HCT116 (cell line): ENCODE measurements around the gene F10. TPM values are rescaled to one million over a fixed set of nuclear protein-coding genes. Genes with fewer than 3 reads are reported as not detected.

Experiments
- ATAC-seq: fragments of 200-7000 bp; cut with Tn5 transposase; 2 replicates; pipeline ENCODE4 v1.9.1; 2020; ENCODE audit warnings: mild to moderate bottlenecking, moderate library complexity
- BruUV-seq: library from RNA; stranded (reverse); fragments of 400-500 nt; replicated peaks from 2 replicates; lab custom pipeline; 2021; lab: Mats Ljungman, UMichigan
- CTCF ChIA-PET: fragments of 300-600 bp; sonication (Branson Sonifier 250); formaldehyde crosslinking; loops from one replicate; lab custom pipeline; 2021; ENCODE audit warnings: antibody characterized with exemption; lab: Charles Lee
- POLR2A ChIA-PET: fragments of 300-600, 350-600 bp; sonication (Branson Sonifier 250); formaldehyde crosslinking; loops from one replicate; lab custom pipeline; 2021; ENCODE audit warnings: antibody characterized with exemption; lab: Charles Lee
- RAD21 ChIA-PET, 2 experiments: fragments of 300-600 bp; sonication (Branson Sonifier 250); formaldehyde crosslinking; loops; one replicate each; lab custom pipeline; 2023; ENCODE audit warnings: low total read pairs in 2 of 2; ENCODE audit not compliant: uncharacterized antibody in 2 of 2, unreplicated experiment in 2 of 2, low non-redundant PET in 1 of 2; lab: Charles Lee
- DNase-seq: peaks from one replicate; pipeline ENCODE4 v3.0.0-alpha.2; 2010; ENCODE audit warnings: low read depth, low spot score
- H2AFZ ChIP-seq: fragments of 200-600 bp; shearing (Covaris generic), sonication (generic); 2 replicates; pipeline ENCODE4 v1.6.1; 2017; ENCODE audit warnings: low read depth, mixed run types, mixed read lengths, antibody characterized with exemption, low read length; ENCODE audit not compliant: poor library complexity, severe bottlenecking
- H3K27ac ChIP-seq: 2 replicates; pipeline ENCODE4 v1.5.1; 2012; ENCODE audit warnings: low read depth, low read length
- H3K27me3 ChIP-seq: fragments of 200-600 bp; sonication (generic); 2 replicates; pipeline ENCODE4 v1.6.1; 2016; ENCODE audit warnings: mixed run types, low read length, mixed read lengths; ENCODE audit not compliant: insufficient read depth
- H3K36me3 ChIP-seq, 2 experiments: fragments of 200-500 bp in 1 of 2; fragments of 200-600 bp in 1 of 2; sonication (Bioruptor generic) in 1 of 2; sonication (generic) in 1 of 2; 2 replicates each; pipeline versions ENCODE4 v1.5.1 to v1.6.1; 2014 to 2016; ENCODE audit warnings: low read length in 2 of 2, inconsistent platforms in 1 of 2, mixed read lengths in 1 of 2, mixed run types in 1 of 2; ENCODE audit not compliant: insufficient read depth in 2 of 2, control insufficient read depth in 1 of 2
- H3K4me1 ChIP-seq, 2 experiments: fragments of 200-600 bp in 1 of 2; sonication (generic) in 1 of 2; 2 replicates each; pipeline versions ENCODE4 v1.5.1 to v1.6.1; 2012 to 2017; ENCODE audit warnings: low read length in 2 of 2, inconsistent platforms in 1 of 2, mild to moderate bottlenecking in 1 of 2, mixed read lengths in 1 of 2, mixed run types in 1 of 2, moderate library complexity in 1 of 2; ENCODE audit not compliant: insufficient read depth in 2 of 2, control insufficient read depth in 1 of 2
- H3K4me2 ChIP-seq: fragments of 200-600 bp; sonication (generic); 2 replicates; pipeline ENCODE4 v1.6.1; 2017; ENCODE audit warnings: mixed run types, low read length, mixed read lengths
- H3K4me3 ChIP-seq, 2 experiments: fragments of 200-600 bp in 1 of 2; sonication (generic) in 1 of 2; replicated peaks in 1 of 2; 2 replicates each; pipeline ENCODE4 v1.5.1; 2011 to 2016; ENCODE audit warnings: low read length in 2 of 2, control low read depth in 1 of 2, low read depth in 1 of 2, mild to moderate bottlenecking in 1 of 2, mixed read lengths in 1 of 2, mixed run types in 1 of 2
- H3K79me2 ChIP-seq: fragments of 200-600 bp; sonication (generic); 2 replicates; pipeline ENCODE4 v1.6.1; 2017; ENCODE audit warnings: mild to moderate bottlenecking, mixed run types, low read length, moderate library complexity, mixed read lengths; ENCODE audit not compliant: insufficient read depth
- H3K9ac ChIP-seq: fragments of 200-600 bp; sonication (generic); 2 replicates; pipeline ENCODE4 v1.6.1; 2016; ENCODE audit warnings: low read length, mixed read lengths
- H3K9me2 ChIP-seq: fragments of 200-600 bp; sonication (generic), shearing (Covaris generic); 2 replicates; pipeline ENCODE4 v1.6.1; 2017; ENCODE audit warnings: mixed run types, mild to moderate bottlenecking, moderate library complexity; ENCODE audit not compliant: insufficient read depth
- H3K9me3 ChIP-seq, 2 experiments: fragments of 200-500 bp in 1 of 2; fragments of 200-600 bp in 1 of 2; sonication (Bioruptor generic) in 1 of 2; sonication (generic) in 1 of 2; 2 replicates each; pipeline ENCODE4 v1.6.1; 2014 to 2017; ENCODE audit warnings: low read length in 2 of 2, mixed read lengths in 2 of 2, inconsistent platforms in 1 of 2, low read depth in 1 of 2, mild to moderate bottlenecking in 1 of 2, mixed run types in 1 of 2, moderate library complexity in 1 of 2; ENCODE audit not compliant: control insufficient read depth in 1 of 2, insufficient read depth in 1 of 2
- H4K20me1 ChIP-seq: fragments of 200-600 bp; sonication (generic), shearing (Covaris generic); 2 replicates; pipeline ENCODE4 v1.6.1; 2017; ENCODE audit warnings: mixed run types, mild to moderate bottlenecking, moderate library complexity; ENCODE audit not compliant: insufficient read depth
- CEBPB ChIP-seq: IDR thresholded peaks from 2 replicates; pipeline ENCODE4 v1.6.1; 2012; ENCODE audit warnings: low read depth
- EGR1 ChIP-seq: IDR thresholded peaks from 2 replicates; pipeline ENCODE4 v1.6.1; 2012; ENCODE audit warnings: low read depth
- RAD21 ChIP-seq: IDR thresholded peaks from 2 replicates; pipeline ENCODE4 v1.6.1; 2012; ENCODE audit warnings: low read depth, mild to moderate bottlenecking
- SRF ChIP-seq: IDR thresholded peaks from 2 replicates; pipeline ENCODE4 v1.6.1; 2012; ENCODE audit warnings: low read depth
- TCF7L2 ChIP-seq: IDR thresholded peaks from 2 replicates; pipeline ENCODE4 v1.7.0; 2011; ENCODE audit warnings: borderline replicate concordance, inconsistent platforms; ENCODE audit not compliant: insufficient read depth, insufficient read length; ENCODE audit errors: extremely low read depth
- intact Hi-C: fragments of 100-400 bp; cut with micrococcal nuclease; formaldehyde crosslinking; loops from 2 replicates; pipeline ENCODE4 v1.10.0; 2022
- total RNA-seq: library from RNA; stranded (reverse); gene quantifications from one replicate; pipeline ENCODE4 v1.2.1, GENCODE V29; 2021; ENCODE audit not compliant: unreplicated experiment
- TF ChIP-seq, protein P1 (sequence below), 3 experiments: fragments of 200-600 bp in 1 of 3; sonication (generic) in 1 of 3; IDR thresholded peaks in 2 of 3; conservative IDR thresholded peaks in 1 of 3; 2 replicates each; pipeline ENCODE4 v1.5.1; 2012 to 2017; ENCODE audit warnings: low read depth in 2 of 3, low read length in 2 of 3, antibody characterized with exemption in 1 of 3, borderline replicate concordance in 1 of 3, control low read depth in 1 of 3, mild to moderate bottlenecking in 1 of 3, mixed read lengths in 1 of 3, mixed run types in 1 of 3, moderate library complexity in 1 of 3; ENCODE audit not compliant: insufficient read depth in 1 of 3

F10 gene
- total RNA-seq, 1 experiment from 2014 or later = 4.0 TPM

DNA sequence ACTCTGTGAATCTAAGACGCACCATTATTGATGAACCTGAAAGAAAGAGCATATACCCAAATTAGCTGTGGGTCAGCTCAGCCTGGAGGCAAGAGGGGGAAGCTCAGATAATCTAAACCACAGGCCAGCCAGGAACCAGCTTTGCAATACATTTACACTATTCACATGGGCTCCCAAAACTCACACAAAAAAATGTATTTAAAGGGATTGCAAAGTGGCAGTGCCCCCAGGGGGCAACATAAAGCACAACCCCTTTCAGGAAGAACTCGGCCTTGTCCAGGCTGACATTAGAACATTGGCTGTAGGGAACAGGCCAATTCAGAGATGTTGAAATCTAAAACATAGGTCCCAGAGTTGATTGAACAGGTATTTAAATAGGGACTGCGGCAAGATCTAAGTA is 32.6 kb downstream of the F10 start:
- Histone ChIP-seq H3K4me2 (no peak overlapping the region), H3K36me3 (no peaks in the 10 kb centered on the region), H3K4me1 (peaks cover 9 to 16% of the 10 kb centered on the region in 2 experiments), H3K9me2 (no peaks in the 10 kb centered on the region), H3K9ac (no peak overlapping the region), H3K4me3 (no peak overlapping the region)
- POLR2A ChIA-PET = no interaction called here
- intact Hi-C loops = loop anchor here (10.0 kb wide), 1 partner anchor 70 kb away; no protein-coding TSS in a partner anchor
- no peak for DNase-seq
- TF ChIP-seq TCF7L2 = no peak
- TF ChIP-seq, protein P1, sequence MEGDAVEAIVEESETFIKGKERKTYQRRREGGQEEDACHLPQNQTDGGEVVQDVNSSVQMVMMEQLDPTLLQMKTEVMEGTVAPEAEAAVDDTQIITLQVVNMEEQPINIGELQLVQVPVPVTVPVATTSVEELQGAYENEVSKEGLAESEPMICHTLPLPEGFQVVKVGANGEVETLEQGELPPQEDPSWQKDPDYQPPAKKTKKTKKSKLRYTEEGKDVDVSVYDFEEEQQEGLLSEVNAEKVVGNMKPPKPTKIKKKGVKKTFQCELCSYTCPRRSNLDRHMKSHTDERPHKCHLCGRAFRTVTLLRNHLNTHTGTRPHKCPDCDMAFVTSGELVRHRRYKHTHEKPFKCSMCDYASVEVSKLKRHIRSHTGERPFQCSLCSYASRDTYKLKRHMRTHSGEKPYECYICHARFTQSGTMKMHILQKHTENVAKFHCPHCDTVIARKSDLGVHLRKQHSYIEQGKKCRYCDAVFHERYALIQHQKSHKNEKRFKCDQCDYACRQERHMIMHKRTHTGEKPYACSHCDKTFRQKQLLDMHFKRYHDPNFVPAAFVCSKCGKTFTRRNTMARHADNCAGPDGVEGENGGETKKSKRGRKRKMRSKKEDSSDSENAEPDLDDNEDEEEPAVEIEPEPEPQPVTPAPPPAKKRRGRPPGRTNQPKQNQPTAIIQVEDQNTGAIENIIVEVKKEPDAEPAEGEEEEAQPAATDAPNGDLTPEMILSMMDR (IDR thresholded peaks at IDR 0.05 in 2 of 3, conservative IDR thresholded peaks at IDR 0.05 in 1 of 3; ENCODE audit: borderline replicate concordance in 1 of 3, insufficient read depth in 1 of 3, low read depth in 2 of 3, low read length in 2 of 3) = 0 out of 6 replicates have a peak, but pooled peaks of 1 of the 3 experiments have one; percentile 12
- TF ChIP-seq, all 23 proteins: peak for 1
- ATAC-seq = no peak
- BruUV-seq = no TSS peak
- ChIA-PET RAD21 (no interaction called here), CTCF (no interaction called here)
- Histone ChIP-seq H3K27ac (no peak overlapping the region), H4K20me1 (no peaks in the 10 kb centered on the region), H3K9me3 (peaks cover 0 to 5% of the 10 kb centered on the region in 2 experiments; a peak in 1 of 4 replicates), H2AFZ (peak overlapping the region; percentile 8), H3K79me2 (no peaks in the 10 kb centered on the region), H3K27me3 (no peaks in the 10 kb centered on the region)

DNA sequence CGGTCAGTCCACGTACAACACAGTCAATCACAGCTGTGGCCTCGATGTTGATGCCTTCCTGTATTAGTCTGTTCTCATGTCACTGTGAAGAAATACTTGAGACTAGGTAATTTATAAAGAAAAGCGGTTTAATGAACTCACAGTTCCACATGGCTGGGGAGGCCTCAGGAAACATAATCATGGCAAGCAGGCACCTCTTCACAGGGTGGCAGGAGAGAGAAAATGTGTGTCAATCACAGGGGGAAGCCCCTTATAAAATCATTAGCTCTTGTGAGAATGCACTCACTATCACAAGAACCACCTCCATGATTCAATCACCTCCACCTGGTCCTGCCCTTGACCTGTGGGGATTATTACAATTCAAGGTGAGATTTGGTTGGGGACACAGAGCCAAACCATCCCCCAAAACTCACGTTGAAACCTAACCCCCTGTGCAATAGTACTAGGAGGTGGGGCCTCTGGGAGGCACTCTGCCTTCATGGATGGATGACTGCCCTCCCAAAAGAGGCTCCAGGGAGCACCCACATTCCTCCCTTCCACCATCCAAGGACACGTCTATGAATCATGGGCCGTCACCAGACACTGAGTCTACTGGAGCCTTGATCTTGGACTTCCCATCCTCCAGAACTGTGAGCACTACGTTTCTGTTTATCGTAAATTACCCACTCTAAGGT is 33.5 kb downstream of the F10 start:
- POLR2A ChIA-PET = no interaction called here
- no peak overlapping the region for H3K27ac ChIP-seq
- H3K9me3 ChIP-seq = peaks cover 0 to 5% of the 10 kb centered on the region in 2 experiments; a peak in 1 of 4 replicates
- H3K4me1 ChIP-seq = peaks cover 9 to 16% of the 10 kb centered on the region in 2 experiments
- no peaks in the 10 kb centered on the region for H4K20me1 ChIP-seq
- BruUV-seq = no TSS peak
- TF ChIP-seq CEBPB = no peak
- TF ChIP-seq SRF = no peak
- no peak for TF ChIP-seq RAD21
- TF ChIP-seq EGR1 = no peak
- H3K79me2 ChIP-seq = no peaks in the 10 kb centered on the region
- no peak overlapping the region for H3K4me2 ChIP-seq
- H3K9ac ChIP-seq = no peak overlapping the region
- no peak overlapping the region for H2AFZ ChIP-seq
- no peaks in the 10 kb centered on the region for H3K9me2 ChIP-seq
- no peaks in the 10 kb centered on the region for H3K36me3 ChIP-seq
- ATAC-seq (no peak), DNase-seq (no peak)
- H3K4me3 ChIP-seq = no peak overlapping the region
- CTCF ChIA-PET = no interaction called here
- intact Hi-C loops = loop anchor here (10.0 kb wide), 1 partner anchor 71 kb away; no protein-coding TSS in a partner anchor
- RAD21 ChIA-PET = no interaction called here
- no peaks in the 10 kb centered on the region for H3K27me3 ChIP-seq
